ENCODE results near the gene LACTB.

- TF ChIP-seq CTCF (conservative IDR thresholded peaks at IDR 0.05; ENCODE audit: low read depth, low read length): no peak
- TF ChIP-seq USF2 (IDR thresholded peaks at IDR 0.05; ENCODE audit: low read depth, low read length): no peak
- TF ChIP-seq POLR2A (IDR thresholded peaks at IDR 0.05; ENCODE audit: low read depth, low read length): no peak
These were observed 43.7 kb downstream of the LACTB start for GRCh38 chr15:63165166-63165859.

Measured in IMR-90 (cell line).